A204.1 (cell line): ENCODE measurements around the gene FOXA3.

Source experiments
- FAIRE-seq: peaks from 2 replicates; lab custom pipeline; 2012; peaks lifted over from hg19 to GRCh38; lab: Jason Lieb, UNC

Gene FOXA3

GRCh38 chr19:45863840-45864628 is at the start of gene FOXA3:
FOXA3 (plus strand) TSS chr19:45864326; CDS start chr19:45864457, 131 bp downstream.
- FAIRE-seq = no peak

- FAIRE-seq = no peak
Observed at GRCh38 chr19:45814851-45815480, 49.2 kb upstream of the FOXA3 start, which contains the start of gene RSPH6A. RSPH6A (minus strand) TSS chr19:45815308; CDS start chr19:45815176, 132 bp downstream.

GRCh38 chr19:45815481-45816216 is 48.5 kb upstream of the FOXA3 start:
- FAIRE-seq = no peak

- FAIRE-seq = no peak
Observed at GRCh38 chr19:45816236-45817009, 47.7 kb upstream of the FOXA3 start.

GRCh38 chr19:45817010-45817724 is 47.0 kb upstream of the FOXA3 start:
- FAIRE-seq = peak; percentile 90

- no peak for FAIRE-seq
Observed at GRCh38 chr19:45817725-45818301, 46.3 kb upstream of the FOXA3 start.

GRCh38 chr19:45819769-45820168 is 44.4 kb upstream of the FOXA3 start:
- no peak for FAIRE-seq

- FAIRE-seq = no peak
Observed at GRCh38 chr19:45820413-45821102, 43.6 kb upstream of the FOXA3 start.

- no peak for FAIRE-seq
Observed at GRCh38 chr19:45821103-45821521, 43.0 kb upstream of the FOXA3 start.

- no peak for FAIRE-seq
Observed at GRCh38 chr19:45821570-45821969, 42.6 kb upstream of the FOXA3 start.

- no peak for FAIRE-seq
Observed at GRCh38 chr19:45822716-45823115, 41.4 kb upstream of the FOXA3 start.

GRCh38 chr19:45823182-45823581 is 40.9 kb upstream of the FOXA3 start:
- no peak for FAIRE-seq

- FAIRE-seq = no peak
Observed at GRCh38 chr19:45824041-45824471, 40.1 kb upstream of the FOXA3 start.

GRCh38 chr19:45824531-45825262 is 39.4 kb upstream of the FOXA3 start:
- FAIRE-seq = no peak

GRCh38 chr19:45825263-45825605 is 38.9 kb upstream of the FOXA3 start:
- FAIRE-seq = no peak

GRCh38 chr19:45825917-45826893 is 37.9 kb upstream of the FOXA3 start:
- FAIRE-seq = no peak

- no peak for FAIRE-seq
Observed at GRCh38 chr19:45826934-45827333, 37.2 kb upstream of the FOXA3 start.

- FAIRE-seq = no peak
Observed at GRCh38 chr19:45827459-45828093, 36.5 kb upstream of the FOXA3 start.
